ENCODE data around the gene ARL1. TPM values are rescaled to one million over a fixed set of nuclear protein-coding genes. Genes with fewer than 3 reads are reported as not detected.
"Not testable (repeated sequence)": the region's sequence is repeated elsewhere in the genome, so short reads cannot be mapped to it uniquely, and the experiment has no call there.

The ARL1 gene
- 69.5 TPM for polyA plus RNA-seq (ENCODE audit: insufficient read length)

DNA sequence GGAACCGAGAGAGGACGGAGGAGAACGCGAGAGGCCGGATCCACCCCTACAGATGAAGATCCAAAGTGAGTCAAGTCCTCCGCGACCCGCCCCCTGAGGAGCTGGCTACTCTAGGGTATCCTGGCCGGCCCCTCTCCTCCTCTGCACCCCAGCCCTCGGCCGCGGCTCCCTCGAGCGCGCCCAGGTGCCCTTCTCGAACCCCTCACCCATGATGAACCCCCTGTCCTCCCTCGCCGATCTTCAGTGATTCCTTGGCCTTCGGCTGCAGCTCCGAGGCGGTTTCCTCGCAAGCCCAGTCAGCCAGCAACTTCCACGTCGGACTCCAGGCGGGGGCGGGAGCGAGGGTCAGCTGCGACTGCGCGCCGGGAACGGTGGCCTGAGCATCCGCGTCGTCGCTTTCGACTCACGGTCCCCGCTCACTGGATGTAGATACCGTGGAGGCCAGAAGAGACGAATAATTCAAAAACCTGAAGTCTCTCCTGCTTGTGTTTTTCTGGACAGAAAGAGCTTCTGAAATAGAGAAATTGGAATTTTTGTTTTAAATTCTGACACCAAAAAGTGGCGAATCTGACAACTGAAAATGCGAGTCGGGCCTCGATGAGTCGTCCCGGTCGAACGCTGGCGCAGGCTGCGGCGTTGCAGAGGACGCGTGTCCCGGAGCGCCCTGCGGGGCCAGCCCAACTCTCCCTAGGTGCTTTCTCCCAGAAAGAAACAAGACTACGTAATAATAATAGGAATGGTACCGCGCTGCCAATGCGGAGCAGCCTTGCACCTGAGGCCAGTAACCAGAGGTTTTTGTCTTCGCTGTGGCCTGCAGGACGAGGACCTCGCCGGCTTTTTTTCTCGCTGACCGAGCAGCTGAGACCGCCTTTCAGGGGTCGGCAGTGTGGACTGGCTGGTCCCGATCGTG, at the start of gene ARL1:
ARL1 (minus strand) TSS at position 337 of the 910 bp plus-strand sequence; CDS start at position 210, 127 bp downstream.
- DNase-seq, result peak; percentile 93

DNA sequence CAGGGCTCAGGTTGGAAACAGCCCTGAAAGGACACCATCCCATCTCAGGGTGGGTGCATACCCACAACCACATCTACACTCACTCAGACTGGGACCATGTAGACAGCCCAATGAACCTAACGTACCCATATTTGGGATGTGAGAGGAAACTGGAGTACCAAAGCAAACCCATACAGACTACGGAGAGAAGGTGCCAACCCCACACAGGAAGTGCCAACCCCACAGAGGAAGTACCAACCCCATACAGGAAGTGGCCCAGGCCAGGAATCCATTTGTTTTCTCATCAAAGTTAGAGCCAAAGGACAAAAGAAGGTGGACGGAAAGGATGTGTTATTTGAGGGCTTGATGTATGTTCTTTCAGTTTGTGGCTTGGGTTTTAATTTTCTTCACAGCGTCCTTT, 48.1 kb upstream of the ARL1 start:
- DNase-seq, result no peak

DNA sequence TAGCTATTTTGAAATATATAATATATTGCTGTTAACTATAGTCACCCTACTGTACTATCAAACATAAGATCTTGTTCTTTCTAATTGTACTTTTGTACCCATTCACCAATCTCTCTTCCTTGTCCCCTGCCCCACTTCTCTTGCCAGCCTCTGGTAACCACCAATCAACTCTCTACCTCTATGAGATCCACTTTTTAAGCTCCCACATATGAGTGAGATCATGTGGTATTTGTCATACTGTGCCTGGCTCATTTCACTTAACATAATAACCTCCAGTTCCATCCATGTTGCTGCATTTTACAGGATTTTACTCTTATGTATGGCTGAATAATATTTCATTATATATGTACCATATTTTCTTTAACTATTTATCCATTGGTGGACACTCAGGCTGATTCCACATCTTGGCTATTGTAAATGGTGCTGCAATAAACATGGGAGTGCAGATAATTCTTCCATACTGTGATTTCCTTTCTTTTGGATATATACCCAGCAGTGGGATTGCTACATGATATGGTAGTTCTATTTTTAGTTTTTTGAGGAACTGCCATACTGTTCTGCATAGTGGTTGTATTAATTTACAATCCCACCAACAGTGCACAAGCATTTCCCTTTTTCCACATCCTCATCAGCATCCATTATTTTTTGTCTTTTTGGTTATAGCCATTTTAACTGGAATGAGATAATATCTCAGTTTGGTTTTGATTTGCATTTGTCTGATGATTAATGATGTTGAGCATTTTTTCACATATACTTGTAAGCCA, 34.1 kb upstream of the ARL1 start:
- DNase-seq, result no peak

DNA sequence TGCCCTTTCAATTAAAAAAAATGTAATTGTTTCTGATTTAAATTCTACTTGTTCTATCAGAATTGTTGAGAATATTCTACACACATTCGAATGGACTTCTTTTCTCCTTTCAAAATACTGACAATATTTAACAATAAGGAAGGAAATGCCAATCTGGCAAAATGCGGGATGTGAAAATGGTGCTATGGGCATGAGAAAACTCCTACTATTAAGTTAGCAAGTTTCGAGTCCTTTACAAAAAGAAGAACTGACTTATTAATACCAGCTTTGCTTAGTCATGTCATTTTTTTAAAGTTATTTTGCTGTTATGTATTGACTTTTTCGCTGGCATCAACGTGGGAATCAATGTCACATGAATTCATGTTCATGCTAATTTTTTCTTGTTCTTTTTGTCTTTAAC, 31.7 kb upstream of the ARL1 start:
- peak; percentile 8 for DNase-seq

DNA sequence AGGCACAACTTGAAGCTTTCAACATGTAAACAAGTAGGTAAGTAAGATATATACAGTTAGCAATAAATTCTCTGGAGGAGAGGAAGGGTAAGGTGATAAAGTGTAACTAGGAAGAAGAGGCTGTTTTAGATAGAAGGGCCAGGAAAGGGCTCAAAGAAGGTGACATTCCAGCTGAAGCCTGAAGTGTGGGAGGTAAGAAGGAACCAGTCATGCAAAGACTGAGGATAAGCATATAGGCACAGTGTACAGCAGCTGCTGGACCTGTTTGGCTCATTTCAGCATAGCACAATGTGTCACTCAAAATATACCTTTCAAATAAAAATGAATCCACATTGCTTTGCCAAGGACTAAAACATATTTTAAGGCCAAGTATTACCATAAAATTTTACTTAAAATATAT, 28.6 kb upstream of the ARL1 start:
- no peak for DNase-seq

DNA sequence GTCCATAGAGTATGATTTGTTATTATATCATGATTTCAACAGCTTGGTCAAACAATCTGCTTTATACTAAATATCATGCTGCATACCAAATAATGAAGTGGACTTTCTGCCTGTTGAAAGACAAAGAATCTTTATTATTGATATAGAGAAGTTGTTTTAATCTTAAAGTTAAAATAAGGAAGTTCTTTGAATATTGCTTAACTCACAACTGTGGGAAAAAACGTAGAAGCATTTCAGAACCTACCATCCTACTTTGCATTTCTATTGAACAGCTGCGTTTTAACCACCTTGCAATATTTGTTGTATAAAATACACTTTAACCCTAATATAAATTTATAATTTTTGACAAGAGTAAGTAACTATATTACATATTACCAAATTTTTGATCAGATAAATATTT, 22.9 kb upstream of the ARL1 start:
- no peak for DNase-seq

DNA sequence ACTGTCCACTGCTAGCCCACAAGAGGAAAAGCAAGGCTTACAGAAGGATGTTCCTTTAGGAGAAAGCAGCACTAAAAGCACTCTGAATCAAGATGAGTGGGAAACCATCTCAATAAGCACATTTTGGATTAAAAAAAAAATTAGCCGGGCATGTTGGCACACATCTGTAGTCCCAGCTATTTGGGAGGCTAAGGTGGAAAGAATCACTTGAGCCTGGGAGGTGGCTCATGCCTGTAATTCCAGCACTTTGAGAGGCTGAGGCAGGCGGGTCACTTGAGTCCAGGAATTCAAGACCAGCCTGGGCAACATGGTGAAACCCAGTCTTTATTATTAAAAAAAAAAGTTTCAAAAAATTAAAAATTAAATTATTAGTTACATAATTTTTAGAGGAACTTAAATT, 17.0 kb upstream of the ARL1 start:
- DNase-seq, result no peak

DNA sequence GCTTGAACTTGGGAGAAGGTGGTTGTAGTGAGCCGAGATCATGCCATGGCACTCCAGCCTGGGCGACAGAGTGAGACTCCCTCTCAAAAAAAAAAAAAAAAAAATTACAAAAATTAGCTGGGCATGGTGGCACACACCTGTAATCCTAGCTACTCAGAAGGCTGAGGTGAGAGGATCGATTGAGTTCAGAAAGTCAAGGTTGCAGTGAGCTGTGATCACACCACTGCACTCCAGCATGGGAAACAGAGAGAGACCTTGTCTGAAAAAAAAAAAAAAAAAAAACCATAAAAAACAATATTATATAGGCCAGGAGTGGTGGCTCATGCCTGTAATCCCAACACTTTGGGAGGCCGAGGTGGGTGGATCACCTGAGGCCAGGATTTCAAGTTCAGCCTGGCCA, 14.5 kb upstream of the ARL1 start:
- DNase-seq, result not testable (repeated sequence)

DNA sequence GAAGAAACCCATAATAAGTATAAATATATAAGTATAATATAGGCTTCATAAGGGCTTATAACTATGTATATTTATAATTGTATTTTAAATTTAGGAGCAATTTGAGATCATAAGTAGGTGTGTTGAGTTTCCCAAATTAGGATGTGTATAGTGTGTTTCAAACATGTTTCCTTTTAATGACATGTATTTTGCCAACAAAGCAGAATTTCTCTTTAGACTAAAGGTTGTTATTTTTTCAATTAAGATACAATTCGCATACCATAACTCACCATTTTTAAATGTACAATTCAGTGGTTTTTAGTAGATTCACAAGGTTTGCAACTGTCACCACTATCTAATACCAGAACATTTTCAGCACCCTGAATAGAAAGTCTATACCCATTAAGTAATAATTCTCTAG, 7.7 kb upstream of the ARL1 start:
- DNase-seq, result no peak

DNA sequence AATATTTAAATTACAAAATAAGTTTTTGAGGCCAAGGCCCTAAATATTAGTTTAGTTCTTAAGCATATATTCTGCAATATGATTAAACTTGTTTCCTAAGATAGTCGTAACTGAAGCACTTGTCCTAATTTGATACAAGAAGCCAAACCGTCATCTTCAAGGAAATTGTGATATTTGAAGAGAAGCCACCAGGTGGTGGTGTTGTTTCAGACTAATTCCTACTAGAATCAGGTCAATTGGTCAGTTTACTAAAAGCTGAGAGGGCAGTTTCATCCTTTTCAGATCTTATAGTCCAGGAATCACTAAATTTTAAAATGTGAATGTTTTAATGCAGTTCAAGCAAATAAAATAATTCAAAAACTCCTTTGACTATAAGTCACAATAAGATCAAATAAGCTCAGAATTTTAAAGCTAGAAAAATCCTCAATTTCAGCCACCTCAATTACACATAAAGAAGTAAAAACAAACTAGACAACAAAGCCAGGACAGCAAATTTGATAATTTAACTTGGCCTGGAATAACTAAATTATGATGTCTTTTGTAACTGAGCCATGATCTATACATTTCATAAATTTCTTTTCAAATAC, 7.1 kb upstream of the ARL1 start:
- peak; percentile 37 for DNase-seq

DNA sequence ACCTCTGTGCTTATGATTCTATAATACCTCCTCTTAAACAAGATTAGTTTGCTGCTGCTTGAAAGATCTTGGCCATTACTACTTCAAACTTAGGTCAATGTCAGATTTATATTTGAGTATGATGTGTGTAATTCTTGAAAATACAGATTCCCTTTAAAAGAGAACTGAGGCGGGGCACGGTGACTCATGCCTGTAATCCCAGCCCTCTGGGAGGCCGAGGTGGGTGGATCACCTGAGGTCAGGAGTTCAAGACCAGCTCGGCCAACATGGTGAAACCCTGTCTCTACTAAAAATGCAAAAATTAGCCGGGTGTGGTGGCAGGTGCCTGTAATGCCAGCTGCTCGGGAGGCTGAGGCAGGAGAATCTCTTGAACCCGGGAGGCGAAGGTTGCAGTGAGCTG, 2.6 kb upstream of the ARL1 start:
- not testable (repeated sequence) for DNase-seq

DNA sequence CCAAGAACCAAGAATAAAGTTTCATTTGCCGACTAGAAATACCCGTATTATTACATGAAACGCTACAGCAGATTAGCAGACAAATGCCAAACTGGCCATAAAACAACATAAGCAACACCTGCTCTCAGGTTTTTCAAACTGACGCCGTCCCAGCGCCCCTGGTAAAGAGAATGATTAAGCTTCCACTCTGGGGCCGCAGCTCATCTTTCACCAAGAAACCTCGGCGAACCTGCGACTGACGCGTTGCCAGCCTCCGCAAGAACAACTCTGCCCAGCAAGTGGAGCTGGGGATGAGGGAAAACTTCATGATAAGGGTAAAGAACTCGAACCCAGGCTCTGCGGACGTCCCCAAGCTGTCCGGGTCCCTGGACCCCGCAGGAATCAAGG, 530 bp downstream of the ARL1 start:
- no peak for DNase-seq

DNA sequence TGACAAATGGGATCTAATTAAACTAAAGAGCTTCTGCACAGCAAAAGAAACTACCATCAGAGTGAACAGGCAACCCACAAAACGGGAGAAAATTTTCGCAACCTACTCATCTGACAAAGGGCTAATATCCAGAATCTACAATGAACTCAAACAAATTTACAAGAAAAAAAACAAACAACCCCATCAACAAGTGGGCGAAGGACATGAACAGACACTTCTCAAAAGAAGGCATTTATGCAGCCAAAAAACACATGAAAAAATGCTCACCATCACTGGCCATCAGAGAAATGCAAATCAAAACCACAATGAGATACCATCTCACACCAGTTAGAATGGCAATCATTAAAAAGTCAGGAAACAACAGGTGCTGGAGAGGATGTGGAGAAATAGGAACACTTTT, 16.4 kb downstream of the ARL1 start:
- not testable (repeated sequence) for DNase-seq

DNA sequence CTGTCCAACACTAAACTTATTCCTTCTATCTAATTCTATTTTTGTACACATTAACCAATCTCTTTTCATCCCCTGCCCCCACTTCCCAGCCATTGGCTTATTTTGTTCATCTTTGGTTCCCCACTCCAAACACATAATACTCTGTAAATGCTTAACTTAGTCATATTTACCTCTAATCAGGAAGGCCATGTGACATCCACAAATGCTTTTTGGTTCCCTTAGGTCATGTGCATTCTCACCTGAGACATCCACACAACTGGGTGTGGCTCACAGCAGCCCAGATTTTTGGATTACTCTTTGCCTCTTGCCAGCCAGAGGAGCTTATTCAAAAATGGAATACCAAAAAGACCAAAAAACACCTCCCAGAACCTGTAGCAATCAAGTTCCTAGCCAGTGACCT, 28.4 kb downstream of the ARL1 start:
- DNase-seq, result no peak

DNA sequence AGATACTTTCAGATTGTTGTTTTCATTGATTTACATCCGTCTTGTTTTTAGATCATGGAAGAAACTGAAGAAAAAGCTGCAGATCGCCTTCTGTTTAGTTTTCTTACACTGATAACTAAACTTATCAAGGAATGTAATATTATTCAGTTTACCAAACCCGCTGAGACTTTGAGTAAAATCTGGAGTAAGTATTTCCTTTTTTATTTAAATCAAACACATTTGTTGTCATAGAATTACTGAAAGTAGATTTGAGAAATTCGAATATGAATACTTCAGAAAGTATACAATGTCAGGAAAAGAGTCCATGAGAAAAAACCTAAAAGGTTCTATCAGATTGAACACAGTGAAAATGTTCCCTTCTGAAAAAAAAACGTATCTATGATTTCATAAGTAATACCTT, 32.0 kb downstream of the ARL1 start:
- no peak for DNase-seq

DNA sequence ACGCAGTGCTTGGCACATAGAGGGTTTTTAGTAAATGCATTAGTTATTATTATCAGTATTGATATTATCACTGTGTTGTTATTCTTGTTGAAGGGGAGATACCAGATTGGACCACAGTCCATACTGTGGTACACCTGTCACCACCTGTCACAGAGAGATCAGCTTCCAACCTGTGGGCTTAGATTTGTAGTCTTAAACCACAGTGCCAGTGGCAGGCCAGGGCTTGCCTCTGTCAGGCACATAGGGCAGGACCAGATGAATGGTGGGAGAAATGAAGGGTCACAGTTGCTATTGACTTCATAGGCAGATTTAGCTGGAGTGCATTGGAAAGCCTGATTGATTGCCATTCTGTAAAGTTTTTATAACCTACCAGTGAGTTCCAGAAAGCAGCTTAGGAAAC, 35.1 kb downstream of the ARL1 start:
- no peak for DNase-seq

DNA sequence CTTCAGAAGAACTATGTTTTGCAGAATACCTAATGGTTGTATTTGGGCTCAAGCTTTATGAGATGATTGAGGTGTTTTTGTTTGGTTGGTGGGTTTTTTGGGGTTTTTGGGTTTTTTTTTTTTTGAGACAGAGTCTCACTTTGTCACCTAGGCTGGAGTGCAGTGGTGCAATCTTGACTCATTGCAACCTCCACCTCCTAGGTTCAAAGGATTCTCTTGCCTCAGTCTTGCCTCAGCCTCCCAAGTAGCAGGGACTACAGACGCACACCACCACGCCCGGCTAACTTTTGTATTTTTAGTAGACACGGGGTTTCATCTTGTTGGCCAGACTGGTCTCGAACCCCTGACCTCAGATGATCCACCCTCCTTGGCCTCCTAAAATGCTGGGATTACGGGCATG, 39.6 kb downstream of the ARL1 start:
- DNase-seq, result no peak

DNA sequence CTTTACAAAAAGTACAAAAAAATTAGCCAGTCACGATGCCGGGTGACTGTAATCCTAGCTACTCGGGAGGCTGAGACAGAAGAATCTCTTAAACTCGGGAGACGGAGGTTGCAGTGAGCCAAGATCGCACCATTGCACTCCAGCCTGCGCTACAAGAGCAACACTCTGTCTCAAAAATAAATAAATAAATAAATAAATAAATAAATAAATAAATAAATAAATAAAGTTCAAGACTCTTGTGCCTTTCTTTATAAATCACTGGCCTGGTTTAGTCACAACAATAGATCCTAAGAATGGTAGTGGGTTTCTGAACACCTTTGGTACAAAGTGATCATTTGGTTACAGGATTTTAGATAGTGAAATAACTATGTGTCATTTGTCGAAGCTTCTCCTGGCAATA, 46.1 kb downstream of the ARL1 start:
- DNase-seq, result no peak

DNA sequence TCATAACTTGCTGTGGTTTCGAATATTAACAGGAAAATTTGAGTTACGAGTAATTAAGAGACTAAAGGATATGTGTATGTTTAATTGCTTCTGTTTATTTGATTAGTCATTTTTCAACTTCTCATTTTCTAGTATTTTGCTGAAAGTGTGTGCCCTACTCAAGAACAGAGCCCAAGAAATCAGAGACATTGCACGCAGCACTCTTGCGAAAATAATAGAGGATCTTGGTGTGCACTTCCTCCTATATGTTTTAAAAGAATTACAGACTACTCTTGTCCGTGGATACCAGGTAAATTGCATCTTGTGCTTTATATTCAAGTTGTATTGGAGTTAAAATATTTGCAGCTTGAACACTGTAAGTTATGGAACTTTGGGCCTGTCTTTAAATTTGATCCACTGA, 50.8 kb downstream of the ARL1 start:
- no peak for DNase-seq

DNA sequence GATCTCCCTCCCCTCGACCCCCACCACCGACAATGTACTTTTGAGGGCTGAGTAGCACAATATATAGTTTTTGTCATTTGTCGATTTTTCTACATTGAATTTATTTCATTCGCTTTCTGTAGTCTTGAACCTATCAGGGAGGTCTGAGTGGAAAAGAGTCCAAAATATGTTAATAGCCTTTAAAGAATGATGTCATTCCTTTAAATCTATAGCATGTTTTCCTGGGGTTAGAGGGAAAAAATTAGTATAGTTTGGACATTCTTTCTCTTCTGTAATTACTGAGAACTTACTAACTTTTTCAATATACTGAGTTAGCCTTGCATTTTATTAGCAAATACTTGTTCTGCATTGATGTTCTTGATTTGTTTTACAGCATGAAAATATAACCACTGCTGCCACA, 55.9 kb downstream of the ARL1 start:
- no peak for DNase-seq

DNA sequence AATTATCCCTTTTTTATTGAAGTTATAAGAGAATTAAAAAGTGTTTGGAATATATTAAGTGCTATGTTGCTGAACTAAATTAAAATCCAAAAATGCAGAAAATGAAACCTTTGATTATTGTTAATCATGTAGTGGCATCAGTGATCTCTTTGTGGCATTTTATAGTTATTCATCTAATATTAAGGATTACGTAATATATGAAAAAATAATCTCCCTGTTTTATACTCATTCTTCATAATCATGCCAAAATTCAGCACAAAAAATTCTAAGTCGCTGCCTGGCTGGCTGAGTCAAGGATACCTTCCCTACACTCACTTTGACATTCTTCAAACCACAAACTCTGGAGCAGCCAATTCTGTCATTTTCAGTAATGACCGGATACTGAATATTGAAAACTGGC, 63.7 kb downstream of the ARL1 start:
- DNase-seq, result no peak
